ENCODE data around the gene FMN2.

- TF ChIP-seq CTCF (IDR thresholded peaks at IDR 0.05; ENCODE audit: poor library complexity) (peak; percentile 86), EZH2phosphoT487 (IDR thresholded peaks at IDR 0.05; ENCODE audit: low read depth, severe bottlenecking, unreplicated experiment) (no peak)
Observed at GRCh38 chr1:240190881-240191401, 99.3 kb downstream of the FMN2 start.
